Measurements from ENCODE around the gene CYP1A1. TPM values are rescaled to one million over a fixed set of nuclear protein-coding genes. Genes with fewer than 3 reads are reported as not detected.

The CYP1A1 gene
- polyA plus RNA-seq, 6 donors from 2014 or later, result not detected

Other genes with a start within 250 kb of the CYP1A1 start
- gene ARID3B, start 184.3 kb downstream of the CYP1A1 start, polyA plus RNA-seq (ENCODE audit: low read depth in 6 of 6), result 10 to 100 TPM in 1 of 6 donors, 1 to 10 TPM in 5; 3.0 to 13.6 (median 5.4) TPM
- 100 to 1,000 TPM in 1 of 6 donors, 10 to 100 TPM in 5; 53.1 to 118 (median 61.9) TPM for gene CLK3, start 109.7 kb downstream of the CYP1A1 start, polyA plus RNA-seq (ENCODE audit: low read depth in 6 of 6)
- gene EDC3, start 29.5 kb downstream of the CYP1A1 start, polyA plus RNA-seq (ENCODE audit: low read depth in 6 of 6), result 10 to 100 TPM; 14.4 to 30.1 (median 24.1) TPM
- gene CYP1A2, start 23.3 kb upstream of the CYP1A1 start, polyA plus RNA-seq (ENCODE audit: low read depth in 6 of 6), result not detected
- gene CSK, start 56.6 kb upstream of the CYP1A1 start, polyA plus RNA-seq (ENCODE audit: low read depth in 6 of 6), result 100 to 1,000 TPM; 176 to 273 (median 216) TPM
- gene LMAN1L, start 87.3 kb upstream of the CYP1A1 start, polyA plus RNA-seq (ENCODE audit: low read depth in 6 of 6), result not detected
- not detected for gene CPLX3, start 101.1 kb upstream of the CYP1A1 start, polyA plus RNA-seq (ENCODE audit: low read depth in 6 of 6)
- gene ULK3, start 117.6 kb upstream of the CYP1A1 start, polyA plus RNA-seq (ENCODE audit: low read depth in 6 of 6), result 10 to 100 TPM in 5 of 6 donors, 1 to 10 TPM in 1; 9.3 to 21.5 (median 13.1) TPM
- 100 to 1,000 TPM; 102 to 122 (median 110) TPM for gene SCAMP2, start 147.8 kb upstream of the CYP1A1 start, polyA plus RNA-seq (ENCODE audit: low read depth in 6 of 6)
- 10 to 100 TPM; 54.3 to 70.0 (median 57.7) TPM for gene MPI, start 164.5 kb upstream of the CYP1A1 start, polyA plus RNA-seq (ENCODE audit: low read depth in 6 of 6)
- gene FAM219B, start 181.3 kb upstream of the CYP1A1 start, polyA plus RNA-seq (ENCODE audit: low read depth in 6 of 6), result 10 to 100 TPM; 16.7 to 31.4 (median 22.2) TPM
- 100 to 1,000 TPM; 250 to 322 (median 270) TPM for gene COX5A, start 212.5 kb upstream of the CYP1A1 start, polyA plus RNA-seq (ENCODE audit: low read depth in 6 of 6)
- 1 to 10 TPM in 5 of 6 donors, under 1 TPM in 1; 0.92 to 3.6 (median 2.7) TPM for gene RPP25, start 231.2 kb upstream of the CYP1A1 start, polyA plus RNA-seq (ENCODE audit: low read depth in 6 of 6)